GM20000 (cell line): ENCODE results near the gene TTLL12.

Source experiments
- DNase-seq: peaks from one replicate; pipeline ENCODE4 v3.0.0; 2012; ENCODE audit warnings: low spot score
- CTCF ChIP-seq: IDR thresholded peaks from 2 replicates; pipeline ENCODE4 v1.5.1; 2012; ENCODE audit warnings: mild to moderate bottlenecking, control low read depth; ENCODE audit errors: extremely low read depth, missing control alignments

The TTLL12 gene

GRCh38 chr22:43207849-43208702 is 21.1 kb upstream of the TTLL12 start:
- DNase-seq = no peak
- no peak for TF ChIP-seq CTCF

- TF ChIP-seq CTCF = no peak
- no peak for DNase-seq
Measured at GRCh38 chr22:43207386-43207785, 20.5 kb upstream of the TTLL12 start.

- no peak for TF ChIP-seq CTCF
- DNase-seq = no peak
Measured at GRCh38 chr22:43206509-43207161, 19.7 kb upstream of the TTLL12 start.

GRCh38 chr22:43205748-43206508 is 19.0 kb upstream of the TTLL12 start:
- DNase-seq = no peak
- no peak for TF ChIP-seq CTCF

GRCh38 chr22:43205261-43205691 is 18.3 kb upstream of the TTLL12 start:
- no peak for TF ChIP-seq CTCF
- DNase-seq = no peak

- TF ChIP-seq CTCF = no peak
- no peak for DNase-seq
Measured at GRCh38 chr22:43203471-43203981, 16.6 kb upstream of the TTLL12 start.
